NK-92 (cell line): ENCODE data around the gene DHRS3.

Experiments
- DNase-seq: peaks from one replicate; lab custom pipeline; 2025; ENCODE audit not compliant: unreplicated experiment; lab: John Stamatoyannopoulos, UW

Gene DHRS3

DNA sequence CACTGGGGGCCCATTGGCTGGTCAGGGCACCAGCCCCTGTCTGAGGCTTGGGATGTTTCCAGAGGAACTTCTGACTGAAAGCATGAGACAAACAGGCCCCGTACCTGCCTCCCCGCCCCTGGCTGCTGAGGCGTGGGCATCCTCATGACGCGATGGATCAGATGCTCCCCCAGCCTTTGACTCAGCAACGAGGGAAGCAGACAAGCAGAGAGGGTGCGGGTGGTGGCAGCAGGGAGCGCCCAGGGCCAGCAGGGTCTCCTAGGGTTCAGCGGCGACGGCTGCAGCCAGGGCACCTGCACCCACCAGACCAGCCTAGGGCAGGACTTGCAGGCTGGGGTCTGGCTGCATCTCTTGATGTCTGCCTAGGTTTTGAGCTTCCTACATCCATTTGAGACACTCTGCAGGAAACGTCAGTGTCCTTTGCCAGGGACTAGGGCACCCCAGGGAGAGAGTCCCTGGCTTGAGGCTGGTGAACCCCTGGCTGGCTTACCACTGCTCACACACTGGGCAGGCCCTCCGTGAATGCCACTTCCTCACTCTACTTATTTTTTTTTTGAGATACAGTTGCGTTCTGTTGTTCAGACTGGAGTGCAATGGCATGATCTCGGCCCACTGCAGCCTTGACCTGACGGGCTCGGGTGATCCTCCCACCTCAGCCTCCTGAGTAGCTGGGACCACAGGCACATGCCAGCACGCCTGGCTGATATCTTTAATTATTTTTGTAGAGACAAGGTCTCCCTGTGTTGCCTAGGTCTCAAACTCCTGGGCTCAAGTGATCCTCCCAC lies 63.3 kb downstream of the DHRS3 start:
- no peak for DNase-seq

DNA sequence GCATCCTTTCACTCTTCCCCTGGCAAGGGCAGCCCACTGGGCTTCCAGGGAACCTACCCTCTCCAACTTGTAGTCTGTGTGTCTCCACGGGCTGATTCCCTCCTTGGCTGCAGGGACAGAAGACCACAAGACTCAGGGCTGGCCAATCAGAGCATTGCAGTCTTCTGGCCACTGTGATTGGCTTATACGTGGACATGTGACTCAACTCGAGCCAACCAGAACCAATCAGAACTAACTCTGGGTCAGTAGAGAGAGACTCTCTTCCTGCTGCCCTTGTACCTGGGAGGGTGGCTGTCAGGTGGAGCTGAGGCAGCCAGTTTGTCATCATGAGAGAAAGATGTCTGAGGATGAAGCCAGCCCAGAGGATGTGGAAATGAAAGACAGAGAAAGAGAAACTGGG lies 64.0 kb downstream of the DHRS3 start:
- DNase-seq: no peak

DNA sequence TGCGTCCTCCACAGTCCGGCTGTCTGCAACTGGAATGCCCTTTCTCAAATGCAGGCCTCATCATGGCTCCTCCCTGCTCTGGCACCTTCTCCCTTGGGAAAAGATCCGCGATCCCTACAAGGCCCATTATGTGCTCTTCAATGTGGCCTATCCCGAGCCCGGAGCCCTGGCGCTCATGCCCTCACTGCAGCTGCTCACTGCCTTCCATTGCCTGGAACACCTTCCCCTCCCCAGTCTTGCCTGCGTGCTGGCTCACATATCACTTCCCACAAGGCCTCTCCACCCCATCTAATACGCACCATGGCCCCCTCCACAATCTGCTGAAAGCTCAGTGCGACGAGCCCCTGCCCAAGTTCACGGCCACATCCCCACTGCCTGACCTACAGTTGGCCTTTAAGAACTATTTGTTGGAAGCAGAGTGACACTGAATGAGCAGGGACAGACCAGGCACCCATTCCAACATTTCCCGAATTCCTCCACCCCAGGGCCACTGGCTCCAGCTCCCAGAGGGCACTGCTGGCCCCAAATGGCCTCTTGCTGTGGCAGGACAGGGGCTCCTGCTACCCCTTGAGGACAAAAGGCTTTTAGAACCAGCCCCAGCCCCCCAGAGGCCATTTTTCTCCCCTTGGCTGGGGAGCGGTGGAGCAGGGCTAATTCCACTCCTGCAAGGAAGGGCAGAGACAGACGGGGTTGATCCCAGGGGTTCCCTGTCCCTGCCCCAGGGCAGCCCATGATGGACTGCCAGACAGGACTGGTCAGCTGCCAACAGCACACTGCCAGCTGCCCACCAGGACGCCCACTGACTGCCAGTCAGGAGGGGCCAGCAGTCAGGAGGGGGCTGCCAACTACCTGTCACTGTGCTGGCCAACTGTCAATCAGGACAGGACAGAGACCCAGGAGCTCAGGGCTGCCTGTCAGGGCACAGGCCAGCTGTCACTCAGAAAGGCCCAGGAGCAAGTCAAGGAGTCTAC lies 64.8 kb downstream of the DHRS3 start:
- no peak for DNase-seq

DNA sequence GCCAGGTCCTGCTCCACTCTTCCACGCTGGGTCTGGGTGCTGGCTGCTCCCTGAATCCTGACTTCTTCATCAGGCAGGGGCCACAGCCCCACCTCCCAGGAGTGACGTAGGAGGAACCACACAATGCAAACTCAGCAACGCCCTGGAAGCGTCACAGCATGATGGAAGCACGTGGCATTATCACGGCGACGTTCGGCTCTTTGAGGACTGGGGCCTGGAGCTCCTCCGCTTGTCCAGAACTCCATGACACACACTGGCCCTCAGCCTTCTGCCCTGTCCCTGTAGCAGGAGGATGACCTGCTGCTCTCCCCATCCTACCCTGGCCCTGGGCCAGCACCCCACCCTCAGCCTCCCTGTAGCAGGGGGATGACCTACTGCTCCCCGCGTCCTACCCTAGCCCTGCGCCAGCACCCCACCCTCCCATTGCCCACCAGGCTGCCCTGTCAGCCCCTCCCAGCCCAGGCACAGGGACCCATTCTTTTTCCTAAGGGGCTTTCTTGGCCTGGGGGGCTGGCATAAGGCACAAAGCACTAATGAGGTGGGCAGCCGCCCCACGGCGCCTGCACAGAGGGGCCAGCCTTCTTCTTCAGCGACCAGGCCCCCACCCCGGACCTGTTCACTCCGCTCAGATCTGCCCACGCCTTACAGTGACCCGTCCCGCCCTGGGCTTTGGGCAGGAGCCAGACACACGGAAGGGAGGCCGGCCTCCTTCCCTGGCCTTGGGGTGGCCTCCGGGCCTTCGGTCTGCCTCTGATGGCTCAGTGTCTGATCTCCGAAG lies 65.7 kb downstream of the DHRS3 start:
- no peak for DNase-seq

DNA sequence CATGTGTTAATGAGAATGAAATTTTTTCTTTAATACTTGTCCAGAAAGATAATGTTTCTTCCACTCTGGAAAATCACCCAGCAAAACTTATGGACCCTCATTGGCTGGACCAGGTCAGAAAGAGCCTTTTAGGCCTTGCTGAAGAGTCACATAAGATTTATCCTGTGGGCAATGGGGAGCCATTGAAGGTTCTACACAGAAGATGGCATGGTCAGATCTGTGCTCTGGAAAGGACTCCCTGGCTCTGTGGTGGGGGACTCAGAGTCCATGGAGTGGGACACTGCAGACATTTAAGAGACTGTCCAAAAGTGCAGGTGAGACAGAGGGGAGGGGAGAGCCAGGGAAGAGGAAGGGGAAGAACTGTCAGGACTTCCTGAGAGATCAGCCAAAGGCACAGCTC lies 66.4 kb downstream of the DHRS3 start:
- no peak for DNase-seq

DNA sequence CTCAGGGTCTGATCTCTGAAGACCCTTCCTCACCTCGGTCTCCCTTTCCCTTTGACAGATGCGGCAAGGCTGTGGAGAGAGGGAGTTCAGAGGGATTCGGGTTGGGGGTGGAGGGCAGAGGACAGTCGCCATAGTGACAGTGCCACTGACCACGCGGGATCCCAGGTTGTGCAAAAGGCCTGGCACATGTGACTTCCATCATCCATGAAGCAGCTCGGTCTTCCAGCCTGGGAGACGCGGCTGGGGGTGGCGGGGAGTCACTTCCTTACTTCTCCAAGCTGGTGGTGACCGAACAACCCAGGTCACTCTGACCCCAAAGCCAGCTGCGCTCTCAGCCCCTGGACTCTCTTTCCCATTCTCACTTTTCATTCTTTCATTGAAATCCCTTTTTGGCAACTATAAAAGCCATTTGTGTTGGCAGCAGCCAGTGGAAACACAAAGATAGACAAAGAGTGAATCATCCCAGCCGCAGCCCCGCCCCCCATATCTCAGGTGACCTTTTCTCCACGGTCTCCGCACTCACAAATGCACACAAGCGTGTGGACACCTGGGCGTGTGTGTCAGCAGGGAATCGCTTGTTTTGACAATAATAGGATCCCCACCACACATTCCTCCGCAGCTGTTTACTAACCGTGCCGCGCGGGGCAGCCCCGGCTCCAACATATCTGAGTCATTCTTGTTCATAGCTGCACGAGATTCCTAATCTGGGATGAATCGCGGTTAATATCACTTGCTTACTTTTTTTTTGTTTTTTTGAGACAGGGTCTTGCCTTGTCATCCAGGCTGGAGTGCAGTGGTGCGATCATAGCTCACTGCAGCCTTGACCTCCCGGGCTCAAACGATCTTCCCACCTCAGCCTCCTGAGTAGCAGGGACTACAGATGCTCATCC lies 68.3 kb downstream of the DHRS3 start:
- DNase-seq: no peak

DNA sequence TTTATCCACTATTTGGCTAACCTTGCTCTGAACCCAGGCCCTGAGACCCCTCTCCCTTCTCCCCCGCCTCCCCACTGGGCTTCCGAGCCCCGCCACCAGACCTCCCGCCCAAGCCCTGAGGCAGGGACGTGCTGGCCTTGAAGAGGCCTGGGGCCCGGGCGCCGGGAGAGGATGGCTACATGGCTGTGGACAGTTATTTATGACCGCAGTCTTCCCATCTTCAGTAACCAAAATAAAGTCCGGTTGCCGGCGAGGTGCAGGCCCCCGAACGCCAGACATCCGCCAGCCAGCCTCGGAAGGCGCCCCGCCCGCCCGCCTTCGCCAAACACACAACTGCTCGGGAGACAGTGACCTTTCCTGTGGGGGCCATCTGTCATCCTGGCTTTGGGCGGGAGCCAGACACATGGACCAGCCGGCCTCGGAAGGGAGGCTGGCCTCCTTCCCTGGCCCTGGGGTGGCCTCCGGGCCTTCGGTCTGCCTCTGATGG lies 69.0 kb downstream of the DHRS3 start:
- no peak for DNase-seq

DNA sequence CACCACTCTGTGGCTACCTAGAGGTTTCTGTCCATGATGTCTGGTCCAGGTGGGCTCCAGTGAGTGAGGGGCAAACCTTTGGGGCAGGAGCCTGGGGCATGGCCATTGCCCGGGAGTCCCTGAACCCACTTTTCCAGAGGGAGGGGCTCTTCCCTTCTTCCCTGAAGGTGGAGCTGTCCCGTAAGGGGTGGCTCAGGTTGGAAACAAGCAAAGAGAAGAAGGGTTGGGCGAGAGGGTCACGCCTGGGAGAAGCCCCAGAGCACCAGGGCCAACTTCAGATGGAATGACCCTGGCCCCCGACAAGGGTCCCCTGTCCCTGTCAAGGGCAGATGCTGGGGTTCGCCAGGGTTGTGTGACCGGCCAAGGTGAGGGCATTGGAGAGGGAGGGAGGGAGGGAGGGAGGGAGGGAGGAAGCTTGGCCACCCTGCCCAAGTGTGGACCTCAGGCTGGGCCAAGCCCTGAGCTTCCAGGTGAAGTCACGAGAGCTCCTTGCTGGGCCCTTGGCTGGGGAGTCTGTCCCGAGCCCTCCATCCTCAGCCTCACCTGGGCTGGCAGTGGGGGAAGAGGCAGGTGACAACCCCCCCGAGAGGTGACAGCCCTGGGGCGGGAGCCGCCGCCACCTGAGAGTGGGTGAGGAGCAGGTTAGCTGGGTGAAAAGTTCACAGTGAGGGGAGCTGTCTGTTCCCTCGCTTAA lies 69.6 kb downstream of the DHRS3 start:
- no peak for DNase-seq

DNA sequence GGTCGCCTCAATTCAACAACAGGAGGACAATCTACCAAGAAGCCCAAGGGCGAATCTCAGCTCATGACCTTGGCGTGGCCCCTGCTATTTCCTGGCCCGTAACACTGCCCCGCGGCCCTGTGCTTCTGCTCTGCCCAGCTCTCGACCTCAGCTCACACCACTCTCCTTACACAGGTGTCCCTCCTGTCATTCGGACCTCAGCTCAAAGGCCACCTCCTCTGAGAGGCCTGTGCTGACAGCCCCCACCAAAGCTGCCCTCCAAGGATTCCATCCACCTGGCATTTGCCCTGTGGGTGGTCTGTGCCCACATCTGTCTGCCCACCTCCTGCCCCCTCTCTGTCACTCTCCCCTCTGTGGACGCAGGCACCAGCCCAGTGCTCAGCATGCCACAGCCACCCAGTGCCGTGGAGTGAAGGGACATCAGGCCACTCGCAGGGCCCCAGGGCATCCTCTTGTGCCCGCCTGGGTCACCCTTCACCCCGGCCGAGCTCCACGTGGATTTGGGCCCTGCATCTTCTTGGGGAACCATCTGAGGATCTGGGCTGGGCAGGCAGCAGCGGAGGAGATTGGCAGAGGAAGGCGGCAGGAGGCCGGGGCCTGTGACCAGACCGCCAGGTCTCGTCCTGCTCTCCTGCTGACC lies 70.3 kb downstream of the DHRS3 start:
- DNase-seq: no peak

DNA sequence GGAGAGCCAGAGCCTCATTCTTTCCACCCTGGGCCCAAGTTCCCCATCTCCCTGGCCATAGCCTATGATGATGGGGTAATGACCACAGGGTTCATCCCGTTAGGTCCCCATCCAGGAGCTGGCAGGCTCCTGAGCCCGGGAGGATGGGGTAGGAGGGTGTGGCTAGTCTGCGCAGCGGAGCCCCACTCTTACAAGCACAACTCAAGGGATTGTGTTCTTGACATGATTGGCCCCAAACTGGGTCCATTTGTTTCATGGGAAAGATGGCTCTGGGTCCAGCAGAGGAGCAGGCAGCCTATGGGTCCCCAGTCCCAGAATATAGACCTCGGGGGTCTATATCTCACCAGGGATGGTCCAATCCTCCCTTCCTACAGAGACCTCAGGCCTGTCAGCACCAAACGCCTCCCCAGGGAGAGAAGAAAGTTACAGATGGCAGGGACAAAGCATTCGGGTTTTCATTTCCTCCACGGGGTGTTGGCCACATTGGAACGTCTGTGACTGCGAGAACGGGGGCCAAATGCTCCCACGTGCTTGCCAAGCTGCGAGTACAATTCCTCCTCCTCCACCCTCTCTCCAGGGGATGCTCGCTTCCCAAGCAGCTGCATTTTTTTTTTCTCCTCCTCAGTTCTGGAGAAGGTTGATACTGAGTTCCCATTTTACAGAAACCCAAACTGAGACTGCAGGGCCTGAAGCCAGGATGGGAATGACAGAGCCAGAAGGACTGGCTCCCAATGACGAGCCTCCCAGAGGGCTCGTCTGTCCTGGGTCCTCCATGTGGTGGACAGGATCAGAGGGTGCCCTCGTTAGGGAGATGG lies 71.0 kb downstream of the DHRS3 start:
- DNase-seq: no peak

DNA sequence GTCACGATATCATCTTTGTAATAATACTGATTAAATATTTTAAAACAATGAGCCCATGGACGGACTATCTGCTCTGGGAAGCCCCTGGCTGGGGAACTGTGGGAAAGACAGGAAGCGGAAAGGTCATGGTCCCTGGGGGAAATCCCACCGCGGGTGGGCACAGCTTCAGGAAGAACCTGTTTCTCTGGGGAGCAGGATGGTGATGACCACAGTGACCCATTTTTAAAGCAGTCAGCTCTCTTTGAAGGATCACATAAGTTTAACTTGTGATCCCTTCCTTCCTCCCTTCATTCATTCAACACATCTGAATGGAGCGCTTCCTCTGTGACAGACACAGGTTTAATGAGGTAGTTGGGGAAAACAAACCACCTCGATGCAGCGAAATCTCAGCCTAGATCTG lies 73.0 kb downstream of the DHRS3 start:
- no peak for DNase-seq

DNA sequence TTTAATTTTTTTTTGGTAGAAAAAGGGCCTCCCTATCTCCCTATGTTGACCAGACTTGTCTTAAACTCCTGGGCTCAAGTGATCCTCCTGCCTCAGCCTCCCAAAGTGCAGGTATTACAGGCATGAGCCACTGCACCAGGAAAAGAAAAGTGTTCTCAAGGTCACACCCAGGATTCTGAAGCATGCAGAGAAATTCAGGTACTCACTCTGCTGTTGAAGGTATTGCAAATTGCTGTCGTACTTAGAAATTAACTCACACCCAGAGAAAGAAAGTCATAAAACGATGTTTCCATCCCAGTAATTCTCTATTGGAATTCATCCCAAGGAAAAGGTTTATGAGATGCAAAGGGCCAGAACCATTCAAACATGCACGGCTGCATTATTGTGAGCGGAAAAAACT lies 73.7 kb downstream of the DHRS3 start:
- no peak for DNase-seq

DNA sequence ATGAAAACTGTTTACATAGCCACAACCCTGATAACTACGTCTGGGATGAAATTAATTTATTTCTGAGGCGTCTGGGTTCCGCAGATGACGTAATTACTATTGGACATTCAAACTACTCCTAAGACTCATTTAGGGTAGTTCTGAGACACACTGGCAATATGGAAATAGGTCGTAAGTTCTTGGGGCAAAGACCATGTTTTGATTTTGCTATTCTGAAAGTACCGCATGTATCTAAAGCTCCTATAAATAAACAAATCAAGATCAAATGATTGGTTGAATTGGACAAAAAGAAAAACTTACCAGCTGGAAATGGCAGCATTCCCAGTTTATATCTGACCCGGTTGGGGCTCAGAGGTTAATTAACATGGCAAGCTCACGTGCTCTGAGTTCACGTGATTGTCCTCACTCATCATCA lies 74.3 kb downstream of the DHRS3 start:
- DNase-seq: no peak

DNA sequence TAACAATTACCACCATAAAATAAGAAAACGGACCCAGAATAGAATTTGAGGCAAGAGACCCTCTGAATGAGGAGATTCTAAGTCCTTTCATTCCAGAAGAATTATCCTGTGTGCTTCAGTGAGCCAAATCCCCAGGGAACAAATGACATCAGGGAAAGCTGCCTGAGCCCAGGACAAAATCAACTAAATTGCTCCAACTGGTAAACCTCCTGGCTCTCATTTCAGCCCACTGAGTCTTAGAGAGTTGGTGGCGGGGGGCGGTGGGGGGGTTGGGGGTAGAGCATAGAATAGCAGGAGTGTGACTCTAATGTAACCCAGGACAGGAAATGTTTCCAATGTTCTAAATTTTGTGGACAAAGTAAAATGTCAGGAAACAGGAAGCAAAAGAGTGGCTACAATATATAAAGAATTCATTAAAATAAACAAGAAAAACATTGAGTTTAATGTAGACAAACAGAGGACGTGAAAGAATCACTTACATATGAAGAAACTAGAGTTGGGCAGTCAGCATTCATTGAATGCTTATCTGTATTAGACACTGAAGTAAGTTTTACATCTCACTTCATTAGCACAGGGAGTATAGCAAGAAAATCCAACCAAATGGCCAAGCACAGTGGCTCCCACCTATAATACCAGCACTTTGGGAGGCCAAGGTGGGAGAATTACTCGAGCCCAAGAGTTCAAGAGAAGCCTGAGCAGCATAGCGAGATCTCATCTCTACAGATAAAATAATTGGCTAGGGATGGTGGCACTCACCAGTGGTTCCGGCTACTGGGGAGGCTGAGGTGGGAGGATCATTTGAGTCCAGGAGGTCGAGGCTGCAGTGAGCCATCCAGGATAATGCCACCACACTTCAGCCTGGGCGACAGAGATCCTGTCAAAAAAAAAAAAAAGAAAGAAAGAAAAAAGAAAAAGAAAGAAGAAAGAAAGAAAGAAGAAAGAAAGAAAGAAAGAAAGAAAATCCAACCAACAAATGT lies 75.1 kb downstream of the DHRS3 start:
- no peak for DNase-seq

DNA sequence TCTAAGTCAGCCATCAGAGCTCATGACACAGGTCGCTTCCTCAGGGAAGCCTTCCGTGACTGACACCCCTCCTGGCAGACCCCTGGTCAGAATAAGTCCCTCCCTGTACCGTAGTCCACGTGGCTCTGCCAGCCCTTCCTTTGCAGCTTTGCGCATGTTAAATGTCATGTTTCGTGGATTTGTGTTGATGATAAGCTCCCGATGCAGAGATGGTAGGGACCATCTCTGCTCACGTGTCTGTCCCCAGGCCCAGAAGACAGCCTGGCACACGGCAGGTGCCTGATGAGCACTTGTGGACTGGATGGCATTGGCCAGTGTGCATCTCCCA lies 75.9 kb downstream of the DHRS3 start:
- no peak for DNase-seq

DNA sequence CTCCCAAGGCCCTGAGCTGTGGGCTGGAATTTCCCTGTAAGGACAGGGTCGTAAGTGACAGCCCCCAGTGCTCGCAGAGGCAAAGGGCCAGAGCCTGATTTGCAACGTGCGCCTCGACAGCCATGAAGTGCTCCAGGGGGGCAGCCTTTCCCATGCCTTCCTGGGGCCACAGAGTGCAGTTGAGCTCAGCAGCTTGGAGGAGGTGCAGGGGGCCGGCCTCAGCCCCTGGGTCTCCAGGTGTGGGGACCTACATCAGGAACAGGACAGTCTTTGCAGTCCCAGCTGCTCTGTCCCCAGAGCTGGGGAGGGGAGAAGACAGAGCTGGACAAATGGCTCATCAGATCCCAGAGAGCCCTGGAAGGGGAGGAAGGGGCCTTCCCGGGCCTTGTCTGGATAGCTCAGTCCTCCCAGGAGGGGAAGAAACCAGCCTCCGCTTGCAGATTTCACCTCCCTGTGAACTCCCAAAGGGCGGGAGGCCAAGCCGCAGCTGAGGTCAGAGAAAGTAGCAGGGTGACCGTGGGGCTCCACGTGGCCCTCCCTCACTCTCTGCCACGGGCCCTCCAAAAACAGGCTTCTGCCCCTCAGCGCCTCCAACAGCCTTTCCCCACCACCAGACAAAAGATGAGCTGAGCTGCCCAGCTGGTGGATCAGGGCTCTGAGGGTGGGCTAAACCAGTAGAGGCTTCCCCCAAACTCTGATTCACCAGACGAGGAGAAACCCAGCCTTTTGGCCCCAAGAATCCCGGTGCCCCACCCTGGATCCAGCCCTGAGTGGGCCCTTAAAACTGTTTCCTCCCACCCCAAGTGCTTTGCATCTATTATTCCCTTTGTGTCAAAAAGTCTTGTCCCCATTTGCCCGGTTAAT lies 76.5 kb downstream of the DHRS3 start:
- no peak for DNase-seq
